ENCODE data around the gene CALML6. TPM values are rescaled to one million over a fixed set of nuclear protein-coding genes. Genes with fewer than 3 reads are reported as not detected.

Gene CALML6
- total and polyA plus RNA-seq, 4 donors = 0.30 to 1.5 (median 0.89) TPM

- DNase-seq (ENCODE audit: low read depth in 4 of 6, low spot score in 6 of 6) = no peak
- Histone ChIP-seq H3K4me3 (ENCODE audit: low read depth, low read length) (no peak overlapping the region), H3K9me3 (ENCODE audit: control insufficient read depth, insufficient read depth, low read length) (no peaks in the 10 kb centered on the region), H3K36me3 (ENCODE audit: control insufficient read depth, insufficient read depth, low read length) (peaks cover 6% of the 10 kb centered on the region), H3K27ac (ENCODE audit: low read depth, low read length) (no peak overlapping the region), H3K27me3 (ENCODE audit: control insufficient read depth, insufficient read depth, low read length) (no peaks in the 10 kb centered on the region), H3K4me1 (ENCODE audit: control insufficient read depth, insufficient read depth, low read length) (peaks cover 21% of the 10 kb centered on the region)
- WGBS (ENCODE audit: insufficient coverage) = 73% methylated on average over 29 of the region's 29 CpGs
Observed at GRCh38 chr1:1922956-1923833, 8.1 kb downstream of the CALML6 start.

- 60% methylated on average over 12 of the region's 18 CpGs for WGBS (ENCODE audit: insufficient coverage)
- H3K4me1 ChIP-seq (ENCODE audit: control insufficient read depth, insufficient read depth, low read length) = peaks cover 9% of the 10 kb centered on the region
- no peak overlapping the region for H3K27ac ChIP-seq (ENCODE audit: low read depth, low read length)
- H3K27me3 ChIP-seq (ENCODE audit: control insufficient read depth, insufficient read depth, low read length) = no peaks in the 10 kb centered on the region
- H3K4me3 ChIP-seq (ENCODE audit: low read depth, low read length) = no peak overlapping the region
- no peak for DNase-seq (ENCODE audit: low read depth in 4 of 6, low spot score in 6 of 6)
- H3K9me3 ChIP-seq (ENCODE audit: control insufficient read depth, insufficient read depth, low read length) = no peaks in the 10 kb centered on the region
- H3K36me3 ChIP-seq (ENCODE audit: control insufficient read depth, insufficient read depth, low read length) = peaks cover 6% of the 10 kb centered on the region
Observed at GRCh38 chr1:1924386-1924785, 9.3 kb downstream of the CALML6 start.

GRCh38 chr1:1924849-1925248 lies 9.8 kb downstream of the CALML6 start:
- H3K27me3 ChIP-seq (ENCODE audit: control insufficient read depth, insufficient read depth, low read length) = no peaks in the 10 kb centered on the region
- WGBS (ENCODE audit: insufficient coverage) = 96% methylated on average over 21 of the region's 21 CpGs

GRCh38 chr1:1925437-1926345 lies 10.6 kb downstream of the CALML6 start:
- no peaks in the 10 kb centered on the region for H3K9me3 ChIP-seq (ENCODE audit: control insufficient read depth, insufficient read depth, low read length)
- no peak overlapping the region for H3K4me3 ChIP-seq (ENCODE audit: low read depth, low read length)
- no peaks in the 10 kb centered on the region for H3K4me1 ChIP-seq (ENCODE audit: control insufficient read depth, insufficient read depth, low read length)
- H3K36me3 ChIP-seq (ENCODE audit: control insufficient read depth, insufficient read depth, low read length) = peaks cover 6% of the 10 kb centered on the region
- no peak overlapping the region for H3K27ac ChIP-seq (ENCODE audit: low read depth, low read length)
- 80% methylated on average over 25 of the region's 27 CpGs for WGBS (ENCODE audit: insufficient coverage)
- no peaks in the 10 kb centered on the region for H3K27me3 ChIP-seq (ENCODE audit: control insufficient read depth, insufficient read depth, low read length)
- DNase-seq (ENCODE audit: low read depth in 4 of 6, low spot score in 6 of 6) = no peak

More at GRCh38 chr1:1924849-1925248, 9.8 kb downstream of the CALML6 start:
- Histone ChIP-seq H3K9me3 (ENCODE audit: control insufficient read depth, insufficient read depth, low read length) (no peaks in the 10 kb centered on the region), H3K4me3 (ENCODE audit: low read depth, low read length) (no peak overlapping the region), H3K27ac (ENCODE audit: low read depth, low read length) (no peak overlapping the region), H3K4me1 (ENCODE audit: control insufficient read depth, insufficient read depth, low read length) (peaks cover 4% of the 10 kb centered on the region), H3K36me3 (ENCODE audit: control insufficient read depth, insufficient read depth, low read length) (peaks cover 6% of the 10 kb centered on the region)
- DNase-seq (ENCODE audit: low read depth in 4 of 6, low spot score in 6 of 6) = no peak

- H3K27ac ChIP-seq (ENCODE audit: low read depth, low read length) = no peak overlapping the region
- no peaks in the 10 kb centered on the region for H3K4me1 ChIP-seq (ENCODE audit: control insufficient read depth, insufficient read depth, low read length)
- H3K27me3 ChIP-seq (ENCODE audit: control insufficient read depth, insufficient read depth, low read length) = no peaks in the 10 kb centered on the region
- no peak overlapping the region for H3K4me3 ChIP-seq (ENCODE audit: low read depth, low read length)
- 85% methylated on average over 25 of the region's 26 CpGs for WGBS (ENCODE audit: insufficient coverage)
- H3K9me3 ChIP-seq (ENCODE audit: control insufficient read depth, insufficient read depth, low read length) = no peaks in the 10 kb centered on the region
- DNase-seq (ENCODE audit: low read depth in 4 of 6, low spot score in 6 of 6) = no peak
- peaks cover 6% of the 10 kb centered on the region for H3K36me3 ChIP-seq (ENCODE audit: control insufficient read depth, insufficient read depth, low read length)
Observed at GRCh38 chr1:1926346-1926811, 11.3 kb downstream of the CALML6 start.

GRCh38 chr1:1926886-1927660 lies 12.0 kb downstream of the CALML6 start:
- no peaks in the 10 kb centered on the region for H3K9me3 ChIP-seq (ENCODE audit: control insufficient read depth, insufficient read depth, low read length)
- no peak overlapping the region for H3K27ac ChIP-seq (ENCODE audit: low read depth, low read length)
- DNase-seq (ENCODE audit: low read depth in 4 of 6, low spot score in 6 of 6) = no peak
- no peaks in the 10 kb centered on the region for H3K4me1 ChIP-seq (ENCODE audit: control insufficient read depth, insufficient read depth, low read length)
- H3K27me3 ChIP-seq (ENCODE audit: control insufficient read depth, insufficient read depth, low read length) = no peaks in the 10 kb centered on the region
- peaks cover 6% of the 10 kb centered on the region for H3K36me3 ChIP-seq (ENCODE audit: control insufficient read depth, insufficient read depth, low read length)
- no peak overlapping the region for H3K4me3 ChIP-seq (ENCODE audit: low read depth, low read length)
- 90% methylated on average over 19 of the region's 21 CpGs for WGBS (ENCODE audit: insufficient coverage)

GRCh38 chr1:1927751-1928150 lies 12.7 kb downstream of the CALML6 start:
- Histone ChIP-seq H3K27ac (ENCODE audit: low read depth, low read length) (no peak overlapping the region), H3K4me1 (ENCODE audit: control insufficient read depth, insufficient read depth, low read length) (no peaks in the 10 kb centered on the region), H3K36me3 (ENCODE audit: control insufficient read depth, insufficient read depth, low read length) (peaks cover 5% of the 10 kb centered on the region), H3K27me3 (ENCODE audit: control insufficient read depth, insufficient read depth, low read length) (no peaks in the 10 kb centered on the region), H3K9me3 (ENCODE audit: control insufficient read depth, insufficient read depth, low read length) (no peaks in the 10 kb centered on the region), H3K4me3 (ENCODE audit: low read depth, low read length) (no peak overlapping the region)
- DNase-seq (ENCODE audit: low read depth in 4 of 6, low spot score in 6 of 6) = no peak
- WGBS (ENCODE audit: insufficient coverage) = 90% methylated on average over 23 of the region's 25 CpGs

GRCh38 chr1:1928231-1929101 lies 13.4 kb downstream of the CALML6 start:
- no peak overlapping the region for H3K4me3 ChIP-seq (ENCODE audit: low read depth, low read length)
- WGBS (ENCODE audit: insufficient coverage) = 82% methylated on average over 23 of the region's 34 CpGs
- DNase-seq (ENCODE audit: low read depth in 4 of 6, low spot score in 6 of 6) = no peak
- no peaks in the 10 kb centered on the region for H3K9me3 ChIP-seq (ENCODE audit: control insufficient read depth, insufficient read depth, low read length)
- H3K36me3 ChIP-seq (ENCODE audit: control insufficient read depth, insufficient read depth, low read length) = no peaks in the 10 kb centered on the region
- no peak overlapping the region for H3K27ac ChIP-seq (ENCODE audit: low read depth, low read length)
- H3K27me3 ChIP-seq (ENCODE audit: control insufficient read depth, insufficient read depth, low read length) = no peaks in the 10 kb centered on the region
- H3K4me1 ChIP-seq (ENCODE audit: control insufficient read depth, insufficient read depth, low read length) = no peaks in the 10 kb centered on the region
